Stimulated activated CD8-positive, alpha-beta memory T cell treated with anti-CD3 and anti-CD28 coated beads, Interleukin-7, amount 100 ng/mL, for 24 hours (primary cell): ENCODE data around the gene CDH8.
"Not testable (repeated sequence)": the region's sequence is repeated elsewhere in the genome, so short reads cannot be mapped to it uniquely, and the experiment has no call there.

Source experiments
- DNase-seq: peaks from one replicate; pipeline ENCODE4 v3.0.0-alpha.2; 2020; ENCODE audit warnings: low read depth

Gene CDH8

DNA sequence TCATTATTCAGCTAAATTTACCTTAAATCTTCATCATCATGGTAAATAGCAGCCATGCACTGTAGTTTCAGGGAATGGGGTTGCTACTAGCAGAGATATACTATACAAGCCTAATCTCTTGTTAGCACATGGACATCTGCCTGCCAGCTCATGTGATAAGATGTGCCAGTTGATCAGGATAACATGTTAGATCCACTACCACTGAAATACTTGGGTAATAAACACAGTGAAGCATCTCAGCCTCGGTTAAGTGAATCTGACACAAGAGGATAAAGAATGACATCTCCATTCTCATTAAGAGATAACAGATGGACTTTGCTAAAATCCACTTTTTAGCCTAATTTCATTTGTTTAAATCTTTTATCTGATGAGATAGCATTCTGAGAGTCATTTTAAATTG is 256.1 kb downstream of the CDH8 start:
- DNase-seq, result no peak

GRCh38 chr16:61770301-61770700 is 265.9 kb downstream of the CDH8 start:
- no peak for DNase-seq

DNA sequence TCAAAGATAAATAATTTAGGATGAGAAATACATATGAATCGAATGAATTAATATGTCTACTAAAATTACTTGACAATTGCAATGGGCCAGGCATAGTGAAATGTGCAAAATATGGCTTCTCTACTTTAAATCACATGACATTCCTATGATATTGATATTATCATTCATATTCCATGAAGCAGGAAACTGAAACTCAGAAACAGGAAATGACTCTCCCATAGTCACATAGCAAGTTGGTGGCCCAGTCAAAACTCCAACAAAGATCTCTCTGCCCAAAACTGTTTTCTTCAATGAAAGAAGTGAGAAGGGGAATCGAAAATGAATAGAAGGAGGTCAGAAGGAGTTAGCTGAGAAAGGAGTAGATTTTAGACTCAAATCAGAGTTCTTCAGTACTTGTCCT is 272.2 kb downstream of the CDH8 start:
- DNase-seq, result no peak

DNA sequence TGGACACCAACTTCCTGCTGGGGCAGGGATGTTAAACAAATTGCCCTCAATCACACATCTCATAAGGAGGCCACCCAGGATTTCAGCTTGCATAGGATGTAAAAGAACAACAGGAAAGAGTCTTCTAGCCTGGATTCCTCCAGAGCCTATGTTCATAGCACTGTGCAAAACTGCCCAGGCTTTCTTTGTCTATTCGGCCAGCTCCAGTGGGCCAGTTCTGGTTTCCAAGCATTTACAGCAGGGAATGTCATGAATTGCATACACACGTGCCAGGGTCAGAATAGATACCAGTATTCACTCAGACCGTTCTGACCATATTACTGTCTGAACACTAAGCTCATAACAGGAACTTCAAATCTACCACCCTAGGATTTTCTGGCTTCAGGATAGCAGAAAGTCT is 273.2 kb downstream of the CDH8 start:
- no peak for DNase-seq

DNA sequence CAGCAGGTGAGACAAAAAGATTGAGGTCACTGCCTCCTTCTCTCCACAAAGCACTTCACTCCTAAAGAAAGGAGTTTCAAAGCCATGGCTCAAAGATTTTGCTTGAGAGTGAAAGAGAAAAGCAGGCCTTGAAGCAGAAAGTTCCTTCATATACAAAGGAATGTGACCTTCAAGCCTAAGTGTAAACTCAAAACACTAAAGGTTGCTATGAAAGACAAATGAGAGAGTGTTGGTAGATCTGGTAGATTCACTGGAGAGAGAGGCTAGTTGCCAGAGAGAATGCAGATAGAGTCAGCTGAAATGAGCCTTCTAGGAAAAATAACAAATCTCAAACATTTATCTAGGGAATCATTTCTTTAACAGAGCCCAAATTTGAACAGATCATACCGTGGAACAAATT is 305.2 kb downstream of the CDH8 start:
- DNase-seq, result no peak

- DNase-seq, result no peak
Observed at GRCh38 chr16:61726701-61727100, 309.5 kb downstream of the CDH8 start.

DNA sequence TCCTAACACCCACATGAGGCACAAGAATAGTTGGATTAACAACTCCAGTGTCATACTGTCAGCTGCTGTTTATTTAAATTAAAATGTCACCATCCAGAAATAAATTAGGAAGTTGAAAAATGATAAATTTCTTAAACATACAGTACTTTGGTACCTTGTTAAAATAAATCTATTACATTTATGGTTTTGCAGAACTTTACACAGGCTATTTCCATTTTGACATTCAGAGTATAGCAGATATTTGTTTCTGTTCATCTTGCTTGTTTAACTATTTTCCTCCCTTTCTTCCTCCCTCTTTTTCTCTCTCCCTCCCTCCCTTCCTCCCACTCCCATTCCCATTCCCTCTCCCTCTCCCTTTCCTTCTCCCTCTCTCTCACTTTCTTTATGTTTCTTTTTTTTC is 310.1 kb downstream of the CDH8 start:
- no peak for DNase-seq

GRCh38 chr16:61721544-61721943 is 314.7 kb downstream of the CDH8 start:
- DNase-seq, result no peak

GRCh38 chr16:61715393-61715792 is 320.8 kb downstream of the CDH8 start:
- no peak for DNase-seq

GRCh38 chr16:61713787-61714186 is 322.5 kb downstream of the CDH8 start:
- no peak for DNase-seq

- not testable (repeated sequence) for DNase-seq
Observed at GRCh38 chr16:61699640-61700039, 336.6 kb downstream of the CDH8 start.

GRCh38 chr16:61684541-61684940 is 351.7 kb downstream of the CDH8 start:
- DNase-seq, result no peak

DNA sequence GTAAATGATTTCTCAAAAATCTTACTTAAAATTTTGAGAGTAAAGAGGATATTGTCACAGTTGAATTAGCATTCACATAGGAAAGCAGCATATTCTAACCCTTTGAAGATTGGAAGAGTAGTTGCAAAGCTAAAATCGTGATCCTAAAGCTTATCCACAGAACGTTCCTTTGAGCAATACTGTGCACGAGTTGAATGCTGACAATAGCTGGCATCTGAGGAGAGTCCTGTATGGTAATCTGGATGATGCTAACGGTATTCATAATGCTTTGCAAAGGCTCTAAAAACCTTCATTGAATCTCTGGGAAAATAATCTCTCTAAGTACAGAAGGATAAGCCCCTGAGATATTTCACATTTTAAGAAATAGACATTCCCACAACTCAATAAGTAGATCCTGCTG is 354.6 kb downstream of the CDH8 start:
- DNase-seq, result no peak

GRCh38 chr16:61681124-61681523 is 355.1 kb downstream of the CDH8 start:
- no peak for DNase-seq

DNA sequence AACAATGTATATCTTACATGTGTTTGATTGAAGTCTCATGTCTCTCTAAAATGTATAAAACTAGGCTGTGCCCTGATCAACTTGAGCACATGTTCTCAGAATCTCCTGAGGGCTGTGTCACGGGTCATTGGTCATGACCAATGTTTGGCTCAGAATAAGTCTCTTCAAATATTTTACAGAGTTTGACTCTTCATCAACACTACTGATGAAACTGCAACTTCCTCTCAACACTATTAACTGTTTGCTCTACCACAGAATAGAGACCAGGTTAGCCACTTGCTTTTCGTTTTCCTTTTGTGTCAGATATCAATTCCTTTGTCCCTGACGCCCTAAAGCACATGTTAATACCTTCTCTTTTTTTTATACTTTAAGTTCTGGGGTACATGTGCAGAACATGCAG is 358.1 kb downstream of the CDH8 start:
- no peak for DNase-seq

- DNase-seq, result no peak
Observed at GRCh38 chr16:61677776-61678175, 358.5 kb downstream of the CDH8 start.

DNA sequence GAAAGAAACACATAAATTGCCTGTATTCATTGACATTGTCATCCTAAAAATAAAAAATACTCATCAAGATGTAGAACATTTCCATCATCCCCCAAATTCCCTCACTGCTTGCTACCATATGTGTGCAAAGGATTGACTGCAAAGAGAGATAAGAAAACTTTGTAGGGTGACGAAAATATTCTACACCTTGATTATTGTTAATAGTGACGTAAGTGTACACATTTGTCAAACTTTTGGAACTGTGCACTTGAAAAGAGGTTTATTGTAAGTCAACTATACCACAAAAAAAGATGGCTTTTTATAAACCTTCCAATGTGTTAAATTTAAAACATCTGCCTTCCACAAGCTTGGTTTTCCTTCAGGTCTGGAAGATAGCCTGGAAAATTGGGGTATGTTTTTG is 359.5 kb downstream of the CDH8 start:
- no peak for DNase-seq

DNA sequence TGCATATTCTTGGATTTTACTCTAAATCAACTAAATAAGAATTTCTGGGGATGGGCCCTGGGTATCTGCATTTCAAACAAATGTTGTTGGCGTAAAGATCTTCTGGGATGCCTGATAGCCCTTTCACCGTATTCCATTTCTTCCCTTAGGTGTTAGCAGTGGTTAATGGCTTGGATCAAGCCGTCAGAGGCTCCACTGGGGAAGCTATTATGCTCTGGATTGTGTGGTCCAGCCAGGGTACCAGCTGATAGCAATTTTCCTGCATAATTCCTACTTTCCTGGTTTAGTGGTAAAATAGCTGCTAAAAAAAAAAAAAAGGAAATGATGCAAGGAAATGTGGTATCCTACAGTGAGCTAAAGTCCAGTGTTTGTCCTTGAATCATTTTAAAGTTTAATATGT is 365.1 kb downstream of the CDH8 start:
- no peak for DNase-seq

- no peak for DNase-seq
Observed at GRCh38 chr16:61665512-61665911, 370.7 kb downstream of the CDH8 start.

DNA sequence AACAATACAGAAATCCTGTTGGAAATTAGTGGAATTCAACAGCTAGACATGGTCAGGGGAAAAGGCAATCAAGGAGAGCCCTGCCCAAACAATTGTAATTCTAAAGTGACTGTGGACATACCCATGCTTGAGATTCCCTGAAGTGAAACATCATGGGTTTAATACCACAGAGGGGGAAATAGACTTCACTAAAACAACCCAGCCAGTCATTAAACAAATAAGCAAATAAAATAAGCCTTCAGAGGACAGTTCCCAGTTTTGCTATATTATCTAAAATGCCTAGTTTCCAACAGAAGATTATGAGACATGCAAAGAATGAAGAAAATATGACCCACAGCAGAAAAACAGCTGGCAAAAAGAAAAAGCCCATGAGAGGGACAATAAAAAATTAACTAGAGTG is 376.3 kb downstream of the CDH8 start:
- no peak for DNase-seq

DNA sequence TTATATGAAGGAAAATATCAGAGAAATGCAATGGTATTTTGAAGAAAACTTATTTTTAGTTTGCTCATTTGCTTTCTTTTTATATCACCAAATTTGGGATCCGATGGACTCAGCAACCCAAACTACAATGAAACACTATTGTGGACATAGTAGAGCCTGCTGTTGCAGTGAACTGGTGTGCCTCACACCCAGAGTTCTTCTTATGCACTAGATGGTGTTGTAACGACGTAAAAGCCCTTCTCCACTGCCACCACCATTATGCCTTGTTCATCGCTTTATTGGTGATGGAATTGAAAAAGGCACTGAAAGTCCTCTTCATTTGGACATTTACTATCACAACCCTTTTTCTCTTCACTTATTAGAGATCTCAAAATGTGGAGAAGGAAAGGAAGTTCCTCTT is 381.3 kb downstream of the CDH8 start:
- DNase-seq, result no peak

DNA sequence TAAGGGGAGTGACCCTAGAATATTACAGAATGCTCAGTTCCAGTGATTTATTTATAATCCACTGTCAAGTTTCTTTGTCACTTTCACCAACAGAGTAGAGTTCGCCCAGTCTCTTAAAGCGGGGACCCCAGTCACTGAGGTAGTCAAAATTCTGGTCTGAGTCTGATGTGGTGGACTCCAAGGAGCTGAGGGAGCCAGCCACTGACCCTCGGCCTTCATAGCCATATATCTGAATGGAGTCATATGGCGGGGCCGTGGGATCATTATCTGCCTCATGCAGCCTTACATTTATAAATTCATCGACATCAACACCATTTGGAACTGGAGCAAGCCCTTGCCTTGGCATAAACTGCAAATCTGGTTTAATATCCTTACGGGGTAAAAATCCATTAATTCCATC is 382.7 kb downstream of the CDH8 start:
- DNase-seq, result no peak

DNA sequence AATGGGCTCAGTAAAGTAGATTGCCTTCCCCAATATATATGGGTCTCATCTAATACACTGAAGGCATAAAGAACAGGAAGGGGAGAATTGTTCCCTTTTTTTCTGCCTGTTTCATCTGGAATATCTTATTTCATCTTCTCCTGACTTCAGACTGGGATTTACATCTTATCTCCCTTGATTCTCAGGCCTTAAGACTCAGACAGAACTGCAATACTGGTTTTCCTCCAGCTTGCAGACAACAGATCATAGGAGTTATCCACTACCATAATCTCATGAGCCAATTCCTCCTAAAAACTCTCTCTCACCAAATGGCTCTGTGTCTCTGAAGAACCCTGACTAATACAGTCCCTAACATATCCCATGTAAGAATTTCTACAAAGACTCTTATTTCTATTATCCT is 390.7 kb downstream of the CDH8 start:
- no peak for DNase-seq

- no peak for DNase-seq
Observed at GRCh38 chr16:61644736-61645135, 391.5 kb downstream of the CDH8 start.

DNA sequence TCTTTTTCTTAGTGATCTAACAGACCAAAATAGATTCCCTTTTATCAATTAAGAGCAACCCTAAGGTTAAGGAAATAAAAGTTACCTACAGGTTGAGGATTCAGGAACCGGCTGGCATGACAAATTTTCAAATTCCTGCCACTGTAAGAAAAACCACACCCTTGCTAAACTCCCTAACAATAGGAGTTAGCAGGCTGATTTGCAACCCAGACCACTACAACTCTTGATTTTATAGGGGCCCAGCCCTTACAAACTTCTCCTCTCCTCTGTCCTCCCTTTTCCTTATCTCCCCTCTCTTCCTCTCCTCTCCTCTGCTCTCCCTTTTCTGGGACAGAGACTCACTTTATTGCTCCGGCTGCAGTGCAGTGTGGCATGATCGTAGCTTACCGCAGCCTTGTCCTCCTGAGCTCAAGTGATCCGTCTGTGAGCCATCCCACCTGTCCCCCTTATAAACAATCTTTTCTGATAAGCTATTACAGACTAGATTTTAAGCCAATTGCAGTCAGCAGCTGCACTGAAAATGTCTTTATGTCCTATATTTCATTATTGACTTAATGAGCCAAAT is 418.9 kb downstream of the CDH8 start:
- no peak for DNase-seq
